ENCODE results near the gene PFDN1.

Gene PFDN1

DNA sequence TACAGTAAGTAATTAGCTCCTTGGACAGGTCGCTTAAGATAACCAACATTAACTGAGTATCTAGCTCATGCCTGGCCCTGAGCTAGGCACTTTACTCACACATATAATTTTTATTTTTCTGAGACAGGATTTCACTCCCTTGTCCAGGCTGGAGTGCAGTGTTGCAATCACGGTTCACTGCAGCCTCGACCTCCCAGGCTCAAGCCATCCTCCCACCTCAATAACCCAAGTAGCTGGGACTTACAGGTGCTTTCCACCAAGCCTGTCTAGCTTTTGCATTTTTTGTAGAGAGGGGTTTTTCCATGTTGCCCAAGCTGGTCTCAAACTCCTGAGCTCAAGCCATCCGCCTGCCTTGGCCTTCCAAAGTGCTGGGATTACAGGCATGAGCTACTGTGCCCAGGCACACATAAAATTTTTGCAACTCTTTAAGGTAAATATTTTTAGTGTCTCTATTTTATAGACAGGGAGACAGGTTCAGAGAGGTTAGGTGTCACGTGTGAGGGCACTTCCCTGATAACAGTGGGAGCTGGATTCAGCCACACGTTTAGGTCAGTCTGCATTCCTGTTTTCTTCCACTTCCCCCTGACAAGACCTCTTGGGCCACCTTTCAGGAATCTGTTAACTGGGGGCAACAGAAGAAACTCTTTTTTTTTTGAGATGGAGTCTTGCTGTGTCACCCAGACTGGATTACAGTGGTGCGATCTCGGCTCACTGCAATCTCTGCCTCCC is 25.3 kb upstream of the PFDN1 start:
- no peak for DNase-seq (ENCODE audit: low read depth in 2 of 2)

DNA sequence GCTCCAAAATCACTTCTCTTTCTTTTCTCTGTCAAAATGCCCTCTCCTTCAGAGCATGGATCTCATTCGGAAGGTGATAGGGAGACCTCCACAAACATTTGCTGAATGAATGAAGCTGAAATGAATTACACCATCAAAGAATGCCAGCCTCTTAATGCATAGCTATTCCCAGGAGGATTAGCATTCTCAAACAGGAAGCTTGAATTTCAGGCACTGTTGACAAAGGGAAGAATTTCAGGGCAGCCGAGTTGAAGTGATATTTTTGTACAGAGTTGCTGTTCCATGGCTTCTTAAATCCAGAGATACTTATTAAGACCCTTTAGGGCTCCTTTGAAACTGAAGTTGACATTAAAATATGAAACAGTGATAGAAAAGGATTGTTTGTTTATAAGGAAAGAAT is 24.7 kb upstream of the PFDN1 start:
- no peak for DNase-seq (ENCODE audit: low read depth in 2 of 2)

DNA sequence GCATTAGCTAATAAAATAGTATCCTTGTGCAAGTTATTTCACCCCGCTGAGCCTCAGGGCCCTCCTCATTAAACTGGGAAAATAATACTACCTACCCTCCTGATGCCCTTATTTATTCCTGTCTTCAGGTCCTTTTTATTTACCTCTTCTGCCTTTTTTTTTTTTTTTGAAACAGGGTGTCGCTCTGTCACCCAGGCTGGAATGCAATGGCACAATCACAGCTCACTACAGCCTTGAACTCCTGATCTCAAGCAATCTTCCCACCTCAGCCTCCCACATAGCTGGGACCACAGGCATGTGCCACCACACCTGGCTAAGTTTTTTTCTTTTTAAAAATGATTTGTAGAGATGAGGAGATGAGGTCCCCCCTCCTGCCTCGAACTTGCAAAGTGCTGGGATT is 22.6 kb upstream of the PFDN1 start:
- DNase-seq (ENCODE audit: low read depth in 2 of 2) = no peak

DNA sequence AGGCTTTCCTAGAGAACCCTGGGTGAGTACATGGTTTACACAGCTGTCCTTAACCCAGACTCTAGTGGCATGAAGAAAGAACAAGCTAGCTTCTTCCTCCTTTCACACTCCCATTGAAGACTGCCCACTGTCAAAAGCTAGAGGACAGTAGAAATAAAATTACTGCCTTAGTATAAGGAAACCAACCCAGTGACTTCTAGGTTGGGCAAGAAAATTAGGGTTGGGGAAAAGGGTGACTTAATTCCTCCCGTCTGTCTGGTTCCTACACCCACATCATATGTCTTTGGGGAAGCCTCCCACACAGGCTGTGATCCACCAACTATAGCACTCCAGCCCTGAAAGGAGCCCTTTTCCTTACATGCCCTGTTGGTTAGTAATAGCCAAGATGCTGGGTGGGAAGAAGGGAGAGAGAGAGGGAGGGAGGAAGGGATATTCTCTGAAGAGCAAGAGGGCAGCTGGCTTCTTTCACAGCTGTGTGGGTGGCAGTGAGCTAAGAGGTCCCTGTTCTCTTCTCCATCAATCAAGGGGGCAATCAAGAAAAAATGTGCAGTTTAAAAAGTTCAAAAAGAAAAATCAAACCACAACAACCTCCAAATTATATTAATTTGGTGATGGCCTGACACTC is 21.8 kb upstream of the PFDN1 start:
- no peak for DNase-seq (ENCODE audit: low read depth in 2 of 2)

DNA sequence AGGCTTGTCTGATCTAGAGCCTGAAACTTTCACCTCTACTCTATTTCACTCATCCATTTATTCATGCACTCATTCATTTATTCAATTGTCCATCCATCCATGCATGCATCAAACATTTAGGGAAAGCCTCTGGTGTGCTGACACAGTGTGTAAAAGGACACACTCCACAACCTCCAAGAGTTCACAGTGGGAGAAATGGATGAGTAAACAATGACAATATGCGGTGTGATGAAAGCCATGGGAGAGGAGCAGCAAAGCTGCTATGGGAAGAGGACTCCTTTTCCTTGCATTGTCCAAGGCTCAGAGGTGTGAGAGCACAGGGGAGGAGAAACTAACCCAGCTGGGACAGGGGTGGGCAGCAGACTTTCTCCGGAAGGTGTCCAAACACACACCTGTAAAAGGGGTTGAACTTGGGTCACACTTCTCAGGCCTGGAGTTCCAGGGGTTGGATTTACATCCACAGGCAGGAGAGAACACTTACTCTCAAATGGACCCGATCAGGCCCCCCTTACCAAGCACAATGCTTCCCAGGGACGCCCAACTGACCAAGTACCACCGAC is 21.2 kb upstream of the PFDN1 start:
- no peak for DNase-seq (ENCODE audit: low read depth in 2 of 2)

DNA sequence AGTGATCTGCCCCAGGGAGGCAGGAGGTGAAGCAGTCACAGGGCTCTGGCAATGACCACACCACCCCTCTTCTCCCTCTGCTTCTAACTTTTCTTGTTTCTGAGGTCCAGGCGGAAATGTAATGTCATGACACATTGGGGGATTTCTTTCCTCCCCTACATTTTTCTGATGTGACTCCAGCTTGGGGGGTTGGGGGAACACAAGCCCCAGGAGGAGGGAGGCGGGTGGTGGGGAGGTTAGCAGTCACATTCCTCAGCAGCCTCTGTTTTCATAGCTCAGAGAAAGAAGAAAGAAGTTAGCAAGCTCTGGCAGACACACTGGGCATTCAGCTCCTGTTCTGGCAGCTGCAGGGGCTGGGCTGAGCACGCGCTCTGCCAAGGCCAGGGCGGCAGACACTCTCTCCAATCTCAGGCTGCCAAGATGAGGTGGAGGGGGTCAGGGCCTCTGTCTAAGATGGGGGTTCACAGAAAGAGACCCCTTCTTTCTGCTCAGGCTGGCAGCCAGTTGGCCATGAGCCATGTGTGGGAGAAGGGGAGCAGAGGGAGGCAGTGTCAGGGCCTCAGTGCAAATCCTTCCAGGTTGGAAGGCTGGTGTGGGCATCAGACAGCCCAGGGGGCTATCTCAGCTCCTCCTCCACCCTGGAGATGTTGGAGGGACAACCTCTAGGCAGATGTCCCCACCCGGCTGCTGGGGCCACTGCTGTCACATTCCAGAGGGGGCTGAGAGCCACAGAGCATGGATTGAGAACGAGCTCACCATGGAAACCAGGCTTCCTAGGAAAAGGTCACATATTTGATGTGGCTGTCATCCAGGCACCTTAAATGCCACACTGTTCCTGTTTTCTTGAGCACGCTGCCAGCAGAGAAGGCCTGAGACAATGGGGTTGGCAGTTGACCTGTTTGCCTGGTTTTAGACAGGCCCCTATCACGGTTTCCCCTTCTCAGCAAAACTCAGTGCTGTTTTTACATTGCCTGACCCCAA is 20.1 kb upstream of the PFDN1 start:
- DNase-seq (ENCODE audit: low read depth in 2 of 2) = no peak

DNA sequence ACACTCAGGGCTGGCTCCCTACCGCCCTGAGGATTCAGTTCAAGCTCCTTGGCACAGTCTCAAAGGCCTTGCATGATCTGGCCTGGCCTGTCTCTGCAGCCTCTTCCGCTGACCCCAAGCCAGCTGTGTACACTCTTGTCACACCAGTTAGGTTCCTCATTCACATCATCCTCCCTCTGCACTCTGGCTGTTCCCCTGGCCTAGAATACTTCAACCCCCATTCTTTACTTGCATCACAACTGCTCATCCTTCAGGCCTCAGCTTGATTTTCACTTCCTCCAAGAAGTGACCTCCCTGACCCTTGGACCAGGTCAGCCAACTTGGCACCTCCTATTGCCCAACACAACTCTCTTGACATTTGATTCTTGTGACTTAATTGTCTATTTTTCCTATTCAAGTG is 18.9 kb upstream of the PFDN1 start:
- no peak for DNase-seq (ENCODE audit: low read depth in 2 of 2)

DNA sequence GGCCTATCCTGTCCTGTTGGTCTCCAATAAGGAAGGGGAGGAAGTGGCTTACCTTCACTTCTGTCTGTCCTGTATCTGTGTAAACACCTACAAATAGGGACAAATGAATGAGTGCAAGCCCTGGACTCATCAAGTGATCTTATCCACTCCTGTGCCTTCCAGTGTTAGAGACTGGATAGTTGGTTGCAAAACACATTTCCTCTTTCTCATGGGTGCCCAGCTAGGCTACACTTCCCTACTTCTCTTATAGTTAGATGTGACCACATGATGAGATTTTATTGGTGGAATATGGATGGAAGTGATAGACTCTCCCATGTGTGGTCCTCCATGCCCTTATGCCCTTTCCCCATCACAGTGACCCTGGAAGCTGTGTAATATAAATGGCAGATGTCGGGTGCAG is 16.9 kb upstream of the PFDN1 start:
- DNase-seq (ENCODE audit: low read depth in 2 of 2) = no peak

DNA sequence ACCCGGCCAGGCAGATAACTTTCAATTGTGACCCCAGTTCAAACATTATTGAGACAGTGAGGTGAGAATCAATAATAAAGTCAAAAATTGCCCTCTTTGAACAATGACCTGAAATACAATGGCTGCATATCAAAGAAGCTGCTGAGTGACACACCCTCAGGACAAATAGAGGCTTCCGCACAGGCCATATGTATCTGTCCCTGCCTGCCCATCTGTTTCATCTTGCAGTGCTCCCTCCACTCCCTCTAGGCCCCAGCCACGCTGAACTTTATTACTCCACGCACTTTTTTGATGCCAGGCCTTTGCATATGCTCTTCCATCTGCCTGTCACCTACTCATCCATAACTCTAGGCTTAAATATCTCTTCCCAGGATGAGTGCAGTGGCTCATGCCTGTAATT is 15.9 kb upstream of the PFDN1 start:
- DNase-seq (ENCODE audit: low read depth in 2 of 2) = no peak

DNA sequence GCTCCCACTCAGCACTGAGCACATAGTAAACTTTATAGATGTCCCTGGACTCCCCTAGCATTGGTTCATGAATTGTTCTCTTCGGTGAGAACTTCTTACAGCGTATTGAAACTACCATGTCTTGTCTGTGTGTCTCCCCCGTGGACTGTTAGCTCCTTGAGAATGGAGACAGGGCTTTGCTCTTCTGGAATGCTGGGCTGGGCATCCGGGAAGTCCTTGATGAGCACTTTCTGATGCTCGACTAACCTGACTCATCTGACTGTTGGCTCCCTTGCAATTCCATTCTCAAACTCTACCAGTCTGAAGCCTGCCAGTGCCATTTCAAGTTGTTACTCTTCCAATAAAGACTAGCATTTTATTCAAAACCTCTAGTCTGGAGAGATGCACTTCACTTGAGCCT is 15.0 kb upstream of the PFDN1 start:
- DNase-seq (ENCODE audit: low read depth in 2 of 2) = no peak

DNA sequence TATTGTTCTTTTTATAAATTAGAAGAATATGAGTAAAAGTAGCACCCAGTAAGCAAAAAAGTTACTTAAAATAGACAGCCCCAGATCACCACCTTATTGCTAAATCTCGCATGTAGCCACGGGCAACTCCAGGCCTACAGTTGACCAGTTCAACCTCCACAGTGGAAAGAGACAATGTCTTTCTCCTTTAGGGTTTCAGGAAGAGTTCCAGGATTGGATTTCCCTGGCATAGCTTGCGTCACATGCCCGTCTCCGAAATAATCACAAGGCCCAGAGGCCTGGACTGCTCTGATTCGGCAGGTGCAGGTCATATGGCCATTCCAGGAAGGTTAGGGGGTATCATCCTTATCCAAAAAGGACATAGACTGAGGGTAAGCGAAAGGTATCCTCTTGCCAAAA is 9.9 kb upstream of the PFDN1 start:
- DNase-seq (ENCODE audit: low read depth in 2 of 2) = no peak

DNA sequence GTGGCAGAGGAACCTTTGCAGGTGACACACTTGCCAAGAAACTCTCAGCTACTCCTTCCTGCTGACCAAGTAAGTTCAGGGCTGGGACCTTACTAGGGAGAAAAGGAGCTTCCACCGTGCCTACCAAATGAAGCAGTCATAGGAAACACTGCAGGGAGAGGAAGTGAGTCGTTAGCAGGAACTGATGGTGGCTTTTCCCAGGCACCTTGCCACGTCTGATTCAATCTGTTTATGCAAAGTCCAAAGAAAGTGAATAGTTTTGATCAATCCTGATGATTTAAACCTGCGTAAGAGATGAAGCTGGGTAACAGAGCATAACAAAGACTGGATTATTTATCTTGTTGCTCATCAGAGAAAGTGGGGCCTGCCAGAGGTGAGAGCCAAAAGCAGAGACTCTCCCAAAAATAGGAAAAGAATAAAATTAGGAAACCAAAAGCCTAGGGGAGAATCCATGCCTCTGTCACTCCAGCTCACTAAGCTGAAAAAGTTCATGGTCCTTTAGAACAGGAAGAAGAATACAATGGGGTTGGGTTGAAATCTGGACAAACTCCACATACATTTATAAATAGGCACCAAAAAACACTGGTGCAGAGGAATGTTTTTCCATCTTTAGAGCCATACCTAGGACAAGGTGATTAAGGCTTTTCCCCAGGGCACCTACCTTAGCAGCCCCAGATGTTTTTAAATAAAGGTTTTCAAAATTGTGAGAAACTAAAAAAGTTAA is 9.3 kb upstream of the PFDN1 start:
- DNase-seq (ENCODE audit: low read depth in 2 of 2) = no peak

DNA sequence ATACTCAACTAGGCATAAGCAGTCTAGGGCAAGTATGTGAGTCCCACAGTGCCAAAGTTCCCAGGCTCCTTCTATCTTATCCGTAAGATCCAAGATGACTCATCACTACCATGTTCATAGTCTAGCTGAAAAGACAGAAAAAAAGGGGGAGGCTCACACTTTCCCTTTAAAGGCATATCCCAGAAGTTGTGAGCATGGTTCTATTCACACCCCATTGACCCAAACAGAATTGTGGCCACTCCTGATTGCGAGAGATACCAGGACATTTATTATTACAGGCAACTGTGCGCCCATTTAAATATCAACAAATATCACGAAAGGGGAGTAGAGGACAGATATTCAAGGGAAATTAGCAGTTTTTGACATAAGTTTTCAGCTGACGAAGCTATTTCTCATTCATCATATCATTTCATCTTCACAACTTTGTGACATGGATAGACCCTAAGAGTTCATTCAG is 8.1 kb upstream of the PFDN1 start:
- no peak for DNase-seq (ENCODE audit: low read depth in 2 of 2)

DNA sequence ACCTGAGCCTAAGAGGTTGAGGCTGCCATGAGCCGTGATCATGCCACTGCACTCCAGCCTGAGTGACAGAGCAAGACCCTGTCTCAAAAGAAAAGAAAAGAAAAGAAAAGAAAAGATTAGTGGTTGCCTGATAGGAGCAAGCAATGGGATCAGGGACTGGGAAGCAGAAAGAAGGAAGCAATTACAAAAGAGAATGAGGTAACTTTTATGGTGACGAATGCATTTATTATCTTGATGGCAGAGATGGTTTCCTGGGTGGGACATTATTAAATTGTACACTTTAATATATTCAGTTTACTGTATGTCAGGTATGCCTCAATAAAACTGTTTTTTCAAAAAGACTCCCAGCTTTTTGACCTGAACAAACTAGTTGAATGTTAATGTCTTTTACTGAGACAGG is 7.5 kb upstream of the PFDN1 start:
- no peak for DNase-seq (ENCODE audit: low read depth in 2 of 2)

DNA sequence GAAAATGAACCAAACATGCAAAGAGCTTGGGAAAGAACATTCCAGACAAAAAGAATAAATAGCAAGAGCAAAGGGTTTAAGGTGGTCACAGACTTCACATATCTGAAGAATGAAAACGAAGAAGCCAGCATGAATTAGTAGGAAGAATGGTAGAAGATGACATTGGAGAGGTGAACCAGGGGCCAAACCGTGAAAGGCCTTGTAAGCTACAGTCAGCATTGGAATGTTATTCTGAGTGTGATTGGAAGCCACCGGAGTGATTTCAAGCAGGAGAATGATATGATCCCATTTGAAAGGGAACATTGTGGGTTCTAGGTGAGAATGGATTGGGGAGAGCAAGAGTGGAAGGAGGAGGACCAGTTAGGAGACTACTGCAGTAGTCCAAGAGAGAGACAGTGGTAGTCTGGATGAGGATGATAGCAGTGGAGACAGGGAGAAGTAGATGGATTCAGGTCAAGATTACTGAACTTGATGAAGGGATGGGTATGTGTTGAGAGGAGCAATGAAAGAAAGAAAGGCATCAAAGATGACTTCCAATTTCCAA is 6.9 kb upstream of the PFDN1 start:
- no peak for DNase-seq (ENCODE audit: low read depth in 2 of 2)

DNA sequence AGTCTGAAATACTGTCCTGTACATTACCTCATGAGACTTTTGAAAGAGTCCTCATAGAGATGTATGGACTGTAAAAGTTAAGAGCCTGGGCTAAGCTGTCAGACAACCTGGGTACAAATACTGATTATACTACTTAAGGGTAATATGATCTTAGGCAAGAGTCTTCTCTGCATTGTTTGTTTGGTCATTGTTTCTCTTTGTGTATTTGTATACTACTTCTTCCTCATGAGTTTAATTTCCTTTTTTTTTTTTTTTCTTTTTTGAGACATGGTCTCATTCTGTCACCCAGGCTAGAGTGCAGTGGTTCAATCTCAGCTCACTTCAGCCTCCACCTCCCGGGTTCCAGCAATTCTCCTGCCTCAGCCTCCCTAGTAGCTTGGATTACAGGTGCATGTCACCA is 2.6 kb upstream of the PFDN1 start:
- no peak for DNase-seq (ENCODE audit: low read depth in 2 of 2)

DNA sequence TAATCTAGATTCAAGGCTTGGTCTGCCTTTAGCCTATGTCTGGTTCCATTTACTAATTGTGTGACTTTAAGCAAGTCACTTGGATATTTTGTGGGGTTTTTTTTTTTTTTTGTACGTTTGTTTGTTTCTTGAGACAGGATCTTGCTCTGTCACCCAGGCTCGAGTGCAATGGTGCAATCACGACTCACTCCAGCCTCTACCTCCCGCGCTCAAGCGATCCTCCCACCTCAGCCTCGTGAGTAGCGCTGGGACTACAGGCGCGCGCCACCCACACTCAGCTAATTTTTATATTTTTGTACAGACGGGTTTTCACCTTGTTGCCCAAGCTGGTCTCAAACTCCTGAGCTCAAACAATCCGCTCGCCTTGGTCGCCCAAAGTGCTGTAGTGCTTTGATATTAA is 1.1 kb upstream of the PFDN1 start:
- no peak for DNase-seq (ENCODE audit: low read depth in 2 of 2)

DNA sequence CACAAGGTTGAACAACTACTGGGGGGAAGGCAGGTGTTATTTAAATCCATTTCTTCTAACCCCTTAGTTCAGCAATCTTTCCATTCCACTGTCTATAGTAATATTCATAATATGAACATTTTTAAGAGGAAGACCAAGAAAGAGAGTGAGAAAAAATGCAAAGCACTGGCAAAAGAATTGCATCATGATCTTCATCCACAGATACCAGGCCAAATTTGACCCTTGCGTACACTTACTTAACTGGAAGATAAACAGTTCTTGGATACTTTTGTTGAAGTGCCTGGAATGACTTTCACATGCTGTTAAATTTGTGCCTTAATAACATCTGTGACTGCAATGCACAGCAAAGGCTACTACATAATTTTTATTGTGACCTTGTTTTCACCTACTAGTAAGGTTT is 1.8 kb downstream of the PFDN1 start:
- DNase-seq (ENCODE audit: low read depth in 2 of 2) = no peak

DNA sequence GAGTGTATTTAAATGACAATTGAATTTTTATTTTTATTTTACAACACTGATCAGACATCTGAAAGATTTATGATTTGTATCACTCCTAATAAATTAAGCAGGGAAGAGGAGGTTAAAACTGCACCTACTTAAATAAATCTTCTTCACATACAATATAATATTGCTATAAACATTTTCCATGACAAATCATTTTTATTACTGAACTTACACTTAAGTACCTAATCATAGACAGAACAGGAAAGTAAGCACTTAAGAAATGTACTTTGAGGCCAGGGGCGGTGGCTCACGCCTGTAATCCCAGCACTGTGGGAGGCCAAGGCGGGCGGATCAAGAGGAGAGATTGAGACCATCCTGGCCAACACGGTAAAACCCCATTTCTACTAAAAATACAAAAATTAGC is 3.8 kb downstream of the PFDN1 start:
- no peak for DNase-seq (ENCODE audit: low read depth in 2 of 2)

DNA sequence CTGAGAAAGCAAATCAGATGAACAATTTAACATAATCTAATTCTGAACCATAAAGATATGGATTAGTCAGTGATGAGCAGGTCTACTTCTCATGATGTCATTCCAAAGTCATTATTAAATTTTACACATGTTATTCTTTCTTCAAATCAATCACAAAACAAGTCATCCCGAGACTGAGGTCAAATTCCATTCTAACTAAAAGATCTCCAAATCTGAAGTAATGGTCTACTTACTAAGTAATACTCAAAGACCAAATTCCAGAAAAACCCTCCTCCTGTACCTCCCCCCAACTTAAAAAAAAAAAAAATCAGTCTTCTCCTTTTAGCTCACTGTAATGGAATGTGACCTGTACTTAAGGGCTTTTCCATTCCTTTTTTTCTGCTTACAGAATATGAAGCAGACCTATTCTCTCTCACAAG is 4.7 kb downstream of the PFDN1 start:
- DNase-seq (ENCODE audit: low read depth in 2 of 2) = no peak

DNA sequence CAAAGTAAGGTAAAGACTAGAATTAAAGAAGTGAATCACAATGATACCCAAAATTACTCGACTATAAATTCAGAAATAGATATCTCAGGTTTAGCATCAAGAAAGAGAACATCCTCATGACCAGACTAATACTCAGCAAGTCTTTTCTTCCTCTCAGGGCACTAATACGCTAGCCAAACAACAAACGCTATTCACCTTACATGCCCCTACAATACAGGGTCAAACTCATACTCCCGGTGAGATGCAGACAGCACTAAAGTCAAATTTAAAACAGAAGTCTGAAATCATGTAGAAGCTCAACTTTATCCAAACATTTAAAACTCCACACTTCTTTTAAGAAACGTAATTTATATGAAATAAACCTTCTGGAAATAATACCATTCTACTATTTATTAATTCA is 5.6 kb downstream of the PFDN1 start:
- DNase-seq (ENCODE audit: low read depth in 2 of 2) = no peak

Data from stimulated activated CD4-positive, alpha-beta T cell treated with anti-CD3 and anti-CD28 coated beads, Interleukin-15, amount 100 ng/mL, for 48 hours (primary cell).